Loucy (cell line): Measurements from ENCODE around the gene PDE2A.

ENCODE experiments used
- H2AFZ ChIP-seq: fragments of 200-600 bp; sonication (generic); 2 replicates; pipeline ENCODE4 v1.6.0; 2016; ENCODE audit warnings: antibody characterized with exemption, mild to moderate bottlenecking, low read length, moderate library complexity
- H3F3A ChIP-seq: fragments of 200-600 bp; 2 replicates; pipeline ENCODE4 v1.6.0; 2016; ENCODE audit warnings: antibody characterized with exemption, low read depth, mild to moderate bottlenecking
- H3K27me3 ChIP-seq: fragments of 200-600 bp; sonication (generic); 2 replicates; pipeline ENCODE4 v1.6.1; 2014; ENCODE audit warnings: low read length, mild to moderate bottlenecking; ENCODE audit not compliant: insufficient read depth, poor library complexity, severe bottlenecking
- H3K36me3 ChIP-seq: fragments of 200-600 bp; sonication (generic); 2 replicates; pipeline ENCODE4 v1.6.1; 2016; ENCODE audit warnings: low read length; ENCODE audit not compliant: insufficient read depth
- H3K4me1 ChIP-seq: fragments of 200-600 bp; sonication (generic); 2 replicates; pipeline ENCODE4 v1.5.1; 2014; ENCODE audit warnings: low read length, mild to moderate bottlenecking; ENCODE audit not compliant: insufficient read depth, poor library complexity, severe bottlenecking
- H3K4me2 ChIP-seq: fragments of 200-600 bp; sonication (generic); 2 replicates; pipeline ENCODE4 v1.6.0; 2014; ENCODE audit warnings: antibody characterized with exemption, low read length, low read depth, mild to moderate bottlenecking; ENCODE audit not compliant: poor library complexity, severe bottlenecking
- H3K4me3 ChIP-seq: fragments of 200-600 bp; sonication (generic); 2 replicates; pipeline ENCODE4 v1.5.1; 2014; ENCODE audit warnings: low read length, mild to moderate bottlenecking, mixed read lengths; ENCODE audit not compliant: poor library complexity, severe bottlenecking
- H3K79me2 ChIP-seq: fragments of 200-600 bp; sonication (generic); 2 replicates; pipeline ENCODE4 v1.6.1; 2014; ENCODE audit warnings: low read length; ENCODE audit not compliant: insufficient read depth
- H3K9ac ChIP-seq: fragments of 200-600 bp; sonication (generic); 2 replicates; pipeline ENCODE4 v1.6.0; 2014; ENCODE audit warnings: mild to moderate bottlenecking, low read depth, low read length, moderate library complexity; ENCODE audit not compliant: poor library complexity, severe bottlenecking
- H3K9me2 ChIP-seq: fragments of 200-600 bp; sonication (generic); replicated peaks from 2 replicates; pipeline ENCODE4 v1.6.1; 2016; ENCODE audit warnings: low read depth, low read length, mixed read lengths
- H3K9me3 ChIP-seq: fragments of 200-600 bp; sonication (generic); 2 replicates; pipeline ENCODE4 v1.6.1; 2014; ENCODE audit warnings: mild to moderate bottlenecking, antibody characterized with exemption, low read length, low read depth; ENCODE audit not compliant: insufficient read depth
- H4K20me1 ChIP-seq: fragments of 200-600 bp; sonication (generic); 2 replicates; pipeline ENCODE4 v1.6.0; 2014; ENCODE audit warnings: antibody characterized with exemption, low read length, mild to moderate bottlenecking; ENCODE audit not compliant: insufficient read depth, poor library complexity, severe bottlenecking
- EZH2phosphoT487 ChIP-seq: fragments of 200-600 bp; IDR thresholded peaks from 2 replicates; pipeline ENCODE4 v1.6.1; 2018; ENCODE audit warnings: antibody characterized with exemption, mild to moderate bottlenecking, moderate library complexity, borderline replicate concordance
- TF ChIP-seq, protein P1 (sequence below): fragments of 200-600 bp; sonication (generic); conservative IDR thresholded peaks from 2 replicates; pipeline ENCODE4 v1.5.1; 2014; ENCODE audit warnings: mild to moderate bottlenecking, antibody characterized with exemption, low read length

The PDE2A gene

DNA sequence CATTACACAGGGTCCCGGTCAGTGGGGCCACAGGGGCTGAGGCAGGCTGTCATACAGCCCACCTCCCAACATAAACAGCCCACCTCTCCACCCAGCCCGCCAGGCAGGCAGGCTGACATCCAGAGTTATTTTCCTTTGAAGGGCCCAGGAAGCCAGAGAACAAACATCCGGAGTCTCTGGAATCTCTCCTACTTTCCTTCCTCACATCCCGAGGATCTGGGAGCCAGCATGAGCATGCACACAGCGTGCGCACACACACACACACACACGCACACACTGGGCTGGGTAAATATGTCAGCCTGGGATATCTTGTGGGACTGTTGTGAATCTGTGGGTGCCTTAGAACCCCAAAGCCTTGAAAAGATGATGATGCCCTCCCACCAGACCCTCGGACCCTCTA, 55.4 kb downstream of the PDE2A start:
- Histone ChIP-seq H3K4me1 (peaks cover 17% of the 10 kb centered on the region), H2AFZ (no peak overlapping the region), H3K36me3 (no peaks in the 10 kb centered on the region), H3K4me3 (no peak overlapping the region), H3F3A (no peaks in the 10 kb centered on the region), H3K4me2 (no peak overlapping the region), H4K20me1 (no peaks in the 10 kb centered on the region), H3K9me3 (no peaks in the 10 kb centered on the region), H3K79me2 (no peaks in the 10 kb centered on the region), H3K9ac (no peak overlapping the region), H3K27me3 (no peaks in the 10 kb centered on the region), H3K9me2 (no peaks in the 10 kb centered on the region)
- TF ChIP-seq EZH2phosphoT487, result no peak
- TF ChIP-seq, protein P1, sequence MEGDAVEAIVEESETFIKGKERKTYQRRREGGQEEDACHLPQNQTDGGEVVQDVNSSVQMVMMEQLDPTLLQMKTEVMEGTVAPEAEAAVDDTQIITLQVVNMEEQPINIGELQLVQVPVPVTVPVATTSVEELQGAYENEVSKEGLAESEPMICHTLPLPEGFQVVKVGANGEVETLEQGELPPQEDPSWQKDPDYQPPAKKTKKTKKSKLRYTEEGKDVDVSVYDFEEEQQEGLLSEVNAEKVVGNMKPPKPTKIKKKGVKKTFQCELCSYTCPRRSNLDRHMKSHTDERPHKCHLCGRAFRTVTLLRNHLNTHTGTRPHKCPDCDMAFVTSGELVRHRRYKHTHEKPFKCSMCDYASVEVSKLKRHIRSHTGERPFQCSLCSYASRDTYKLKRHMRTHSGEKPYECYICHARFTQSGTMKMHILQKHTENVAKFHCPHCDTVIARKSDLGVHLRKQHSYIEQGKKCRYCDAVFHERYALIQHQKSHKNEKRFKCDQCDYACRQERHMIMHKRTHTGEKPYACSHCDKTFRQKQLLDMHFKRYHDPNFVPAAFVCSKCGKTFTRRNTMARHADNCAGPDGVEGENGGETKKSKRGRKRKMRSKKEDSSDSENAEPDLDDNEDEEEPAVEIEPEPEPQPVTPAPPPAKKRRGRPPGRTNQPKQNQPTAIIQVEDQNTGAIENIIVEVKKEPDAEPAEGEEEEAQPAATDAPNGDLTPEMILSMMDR, result no peak

DNA sequence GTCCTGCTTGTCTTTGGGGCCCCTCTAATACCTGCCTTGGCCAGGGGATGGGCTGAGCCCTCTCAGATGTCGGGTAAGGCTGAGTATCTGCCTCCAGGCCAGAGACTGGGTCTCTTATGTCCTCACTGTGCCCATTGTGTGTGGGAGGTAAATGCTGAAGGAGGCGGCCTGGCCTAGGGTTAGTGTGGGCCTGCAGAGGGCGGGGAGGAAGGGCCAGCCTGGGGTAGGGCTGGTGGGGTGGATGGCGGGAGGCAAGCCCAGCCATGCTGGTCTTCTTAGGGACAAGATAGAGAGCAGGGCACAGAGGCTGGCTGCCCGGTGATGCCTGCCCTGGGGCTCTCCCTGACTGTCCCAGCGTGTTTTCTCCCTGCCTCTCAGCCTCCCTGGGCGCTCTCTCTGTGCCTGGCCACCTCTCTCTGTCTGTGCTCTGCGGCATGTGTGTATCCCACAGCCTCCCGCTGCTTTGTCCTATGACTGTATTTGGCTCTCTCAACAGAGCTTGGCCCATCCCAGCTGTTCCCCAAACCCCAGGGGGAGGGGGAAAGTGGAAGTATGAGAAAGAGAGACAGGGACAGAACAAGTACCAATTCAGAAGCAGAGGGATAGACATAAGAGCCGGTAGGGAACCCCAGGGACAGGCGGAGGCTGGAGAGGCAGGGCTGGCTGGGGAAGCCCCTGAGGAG, 57.0 kb downstream of the PDE2A start:
- Histone ChIP-seq H3F3A (no peaks in the 10 kb centered on the region), H3K4me3 (no peak overlapping the region), H3K9ac (no peak overlapping the region), H2AFZ (no peak overlapping the region), H3K9me2 (no peaks in the 10 kb centered on the region), H3K4me2 (no peak overlapping the region), H3K36me3 (no peaks in the 10 kb centered on the region), H4K20me1 (no peaks in the 10 kb centered on the region), H3K27me3 (no peaks in the 10 kb centered on the region), H3K79me2 (no peaks in the 10 kb centered on the region), H3K4me1 (peaks cover 17% of the 10 kb centered on the region), H3K9me3 (no peaks in the 10 kb centered on the region)
- TF ChIP-seq EZH2phosphoT487, result no peak
- TF ChIP-seq, protein P1, result no peak

DNA sequence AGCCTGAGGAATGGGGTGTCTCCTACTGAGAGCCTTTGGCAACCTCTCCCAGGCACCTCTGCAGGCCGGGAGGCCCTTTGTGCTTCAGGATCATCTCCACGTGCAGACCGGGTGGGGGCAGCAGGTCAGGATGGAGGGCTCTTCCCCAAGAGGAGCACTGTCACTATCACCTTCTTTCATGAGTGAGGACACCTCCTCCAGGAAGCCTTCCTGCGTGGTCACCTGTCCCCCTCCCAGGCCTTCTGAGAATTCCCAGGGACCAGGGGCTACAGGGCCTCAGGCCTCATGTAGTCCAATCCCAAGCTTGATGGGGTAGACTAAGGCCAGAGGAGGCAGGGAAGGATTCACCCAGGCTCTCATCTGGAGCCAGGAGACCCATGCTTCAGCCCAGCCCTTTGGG, 57.6 kb downstream of the PDE2A start:
- Histone ChIP-seq H3K79me2 (no peaks in the 10 kb centered on the region), H3K36me3 (no peaks in the 10 kb centered on the region), H3K4me2 (no peak overlapping the region), H3F3A (no peaks in the 10 kb centered on the region), H2AFZ (no peak overlapping the region), H3K9me2 (no peaks in the 10 kb centered on the region), H3K4me1 (peaks cover 15% of the 10 kb centered on the region), H4K20me1 (no peaks in the 10 kb centered on the region), H3K27me3 (no peaks in the 10 kb centered on the region), H3K4me3 (no peak overlapping the region), H3K9me3 (no peaks in the 10 kb centered on the region), H3K9ac (no peak overlapping the region)
- TF ChIP-seq, protein P1, result no peak
- no peak for TF ChIP-seq EZH2phosphoT487
